ENCODE results near the gene EDDM13. TPM values are rescaled to one million over a fixed set of nuclear protein-coding genes. Genes with fewer than 3 reads are reported as not detected.

Gene EDDM13
- total and polyA plus RNA-seq, 2 of the 13 experiments (the other 11 are each of a cell fraction or from before 2014, with no cell fraction given): not detected

GRCh38 chr19:56314381-56315076 is 42.0 kb downstream of the EDDM13 start, which contains the start of gene ZSCAN5A (continued):
- TF ChIP-seq ZNF20 (CRISPR knock-in tag; IDR thresholded peaks at IDR 0.05) (no peak), ZBTB33 (CRISPR knock-in tag; IDR thresholded peaks at IDR 0.05) (no peak), ZNF430 (CRISPR knock-in tag; IDR thresholded peaks at IDR 0.05) (no peak), U2AF2 (IDR thresholded peaks at IDR 0.05; ENCODE audit: low read depth, low read length) (no peak), JUND (CRISPR knock-in tag; IDR thresholded peaks at IDR 0.05) (no peak), KLF11 (CRISPR knock-in tag; IDR thresholded peaks at IDR 0.05) (no peak), ZNF567 (CRISPR knock-in tag; IDR thresholded peaks at IDR 0.05; ENCODE audit: borderline replicate concordance) (no peak; the same call in 1 of the 2 replicates), CEBPG (CRISPR knock-in tag; IDR thresholded peaks at IDR 0.05) (no peak), ZNF674 (CRISPR knock-in tag; IDR thresholded peaks at IDR 0.05; ENCODE audit: low read depth) (no peak), ZNF75D (CRISPR knock-in tag; IDR thresholded peaks at IDR 0.05; ENCODE audit: borderline replicate concordance) (no peak), ELF4 (CRISPR knock-in tag; IDR thresholded peaks at IDR 0.05; ENCODE audit: borderline replicate concordance) (no peak), ZNF609 (CRISPR knock-in tag; IDR thresholded peaks at IDR 0.05; ENCODE audit: borderline replicate concordance) (no peak), ZNF331 (CRISPR knock-in tag; IDR thresholded peaks at IDR 0.05) (no peak; the same call in 1 of the 2 replicates), ZFP1 (CRISPR knock-in tag; IDR thresholded peaks at IDR 0.05) (no peak), PRMT3 (CRISPR knock-in tag; IDR thresholded peaks at IDR 0.05; ENCODE audit: borderline replicate concordance, low read depth) (no peak), SATB2 (CRISPR knock-in tag; IDR thresholded peaks at IDR 0.05) (no peak), THAP7 (CRISPR knock-in tag; IDR thresholded peaks at IDR 0.05) (peak; percentile 26; the same call in 1 of the 2 replicates), PHB2 (IDR thresholded peaks at IDR 0.05; ENCODE audit: partially characterized antibody) (no peak), ZEB1 (IDR thresholded peaks at IDR 0.05; ENCODE audit: insufficient replicate concordance, low read depth) (no peak), ZBTB7A (CRISPR knock-in tag; IDR thresholded peaks at IDR 0.05) (no peak), ZNF678 (CRISPR knock-in tag; IDR thresholded peaks at IDR 0.05) (0 out of 2 replicates have a peak, but pooled peaks have one; percentile 5), KDM5A (IDR thresholded peaks at IDR 0.05; ENCODE audit: borderline replicate concordance, low read length) (peak; percentile 87; the same call in 1 of the 2 replicates), TARDBP (CRISPR knock-in tag; IDR thresholded peaks at IDR 0.05) (peak; percentile 53; the same call in 1 of the 2 replicates), ZNF749 (CRISPR knock-in tag; IDR thresholded peaks at IDR 0.05; ENCODE audit: borderline replicate concordance) (no peak)
